ENCODE results near the gene PHF21B. TPM values are rescaled to one million over a fixed set of nuclear protein-coding genes. Genes with fewer than 3 reads are reported as not detected.
"Not testable (repeated sequence)": the region's sequence is repeated elsewhere in the genome, so short reads cannot be mapped to it uniquely, and the experiment has no call there.

The PHF21B gene
- total and polyA plus RNA-seq, 12 donors, result 0.07 to 0.98 (median 0.50) TPM; not detected in 4

DNA sequence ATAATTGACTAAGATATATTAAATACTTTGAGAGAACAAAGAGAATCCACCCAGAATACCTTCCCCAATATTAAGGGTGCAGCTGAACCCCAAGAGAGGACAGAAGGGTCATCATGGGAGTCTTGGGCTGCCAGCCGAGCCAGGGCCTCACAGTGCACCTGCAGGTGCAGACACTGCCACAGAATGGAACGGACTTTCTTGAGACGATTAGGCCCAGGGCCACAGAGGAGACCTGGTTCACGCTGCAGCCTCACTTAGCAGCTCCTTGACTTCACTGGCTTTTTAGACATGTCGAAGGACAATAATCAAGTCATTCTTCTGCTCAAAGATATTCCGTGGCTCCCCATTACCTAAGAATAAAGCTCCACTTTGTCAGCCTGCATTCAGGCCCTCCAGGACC, 100.6 kb downstream of the PHF21B start:
- Histone ChIP-seq H3K27ac (no peak overlapping the region), H3K4me1 (no peaks in the 10 kb centered on the region), H3K4me3 (no peak overlapping the region), H3K27me3 (peaks cover 0 to 6% (median 0%) of the 10 kb centered on the region in 7 donors), H3K9me3 (peaks cover 0 to 11% (median 0%) of the 10 kb centered on the region in 11 donors), H3K36me3 (no peaks in the 10 kb centered on the region)
- intact Hi-C loops (cut with DNase I), result no loop called here
- DNase-seq, result no peak
- no peak for TF ChIP-seq CTCF (IDR thresholded peaks at IDR 0.05)
- ATAC-seq, result no peak
- WGBS, 2 donors, result 86 to 89% methylated on average over 6 of the region's 6 CpGs

DNA sequence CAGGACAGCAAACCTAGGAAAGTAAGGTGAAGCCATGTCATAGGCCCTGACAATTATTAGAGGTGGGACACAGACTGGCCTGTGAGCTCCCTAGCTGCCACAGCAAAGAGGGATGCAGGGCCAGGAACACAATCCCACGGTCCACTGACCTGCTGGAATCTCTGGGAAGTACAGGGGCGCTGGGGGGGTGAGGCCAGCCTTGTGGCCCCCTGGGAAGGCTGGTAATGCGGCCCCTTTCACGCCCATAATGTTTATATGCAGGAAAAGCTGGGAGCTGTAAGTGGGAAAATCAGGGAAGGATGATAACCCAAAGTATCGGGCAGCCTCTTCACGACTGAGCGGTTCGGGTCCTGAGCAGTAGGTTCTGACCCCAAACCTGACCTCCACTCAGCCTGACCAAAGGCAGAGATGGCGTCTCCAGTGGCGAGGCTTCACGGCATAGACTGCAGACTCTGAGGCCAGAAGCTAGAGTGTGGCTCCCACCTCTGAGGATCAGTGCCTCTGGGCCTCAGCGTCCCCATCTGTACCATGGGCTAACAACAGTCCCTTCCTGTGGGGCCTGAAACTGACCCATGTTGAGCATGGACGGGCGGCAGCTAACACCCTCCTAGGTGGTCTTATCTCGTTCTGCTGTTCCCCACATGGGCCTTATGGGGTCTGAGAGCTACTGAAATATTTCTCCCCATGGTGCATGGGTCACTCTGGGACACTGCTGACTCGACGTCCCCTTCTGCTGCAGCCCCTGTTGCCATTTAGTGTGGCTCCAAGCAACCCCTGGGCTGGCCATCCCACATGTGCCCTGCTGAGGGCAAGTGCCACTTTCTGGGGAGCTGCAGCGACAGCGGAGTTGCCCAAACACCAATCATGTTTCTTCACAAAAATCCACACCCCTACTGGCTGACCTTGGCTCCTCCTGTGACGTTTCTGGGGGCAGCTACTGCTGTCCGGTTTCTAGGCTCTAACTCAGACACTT, 101.8 kb downstream of the PHF21B start:
- no peak overlapping the region for H3K4me3 ChIP-seq
- no peak for TF ChIP-seq CTCF (IDR thresholded peaks at IDR 0.05)
- peaks cover 0 to 11% (median 0%) of the 10 kb centered on the region in 11 donors for H3K9me3 ChIP-seq
- H3K36me3 ChIP-seq, result no peaks in the 10 kb centered on the region
- intact Hi-C loops (cut with DNase I), result no loop called here
- H3K4me1 ChIP-seq, result no peaks in the 10 kb centered on the region
- ATAC-seq (no peak), DNase-seq (no peak)
- WGBS, 2 donors, result 89% methylated on average over 21 of the region's 21 CpGs
- no peak overlapping the region for H3K27ac ChIP-seq
- peaks cover 0 to 3% (median 0%) of the 10 kb centered on the region in 7 donors for H3K27me3 ChIP-seq

DNA sequence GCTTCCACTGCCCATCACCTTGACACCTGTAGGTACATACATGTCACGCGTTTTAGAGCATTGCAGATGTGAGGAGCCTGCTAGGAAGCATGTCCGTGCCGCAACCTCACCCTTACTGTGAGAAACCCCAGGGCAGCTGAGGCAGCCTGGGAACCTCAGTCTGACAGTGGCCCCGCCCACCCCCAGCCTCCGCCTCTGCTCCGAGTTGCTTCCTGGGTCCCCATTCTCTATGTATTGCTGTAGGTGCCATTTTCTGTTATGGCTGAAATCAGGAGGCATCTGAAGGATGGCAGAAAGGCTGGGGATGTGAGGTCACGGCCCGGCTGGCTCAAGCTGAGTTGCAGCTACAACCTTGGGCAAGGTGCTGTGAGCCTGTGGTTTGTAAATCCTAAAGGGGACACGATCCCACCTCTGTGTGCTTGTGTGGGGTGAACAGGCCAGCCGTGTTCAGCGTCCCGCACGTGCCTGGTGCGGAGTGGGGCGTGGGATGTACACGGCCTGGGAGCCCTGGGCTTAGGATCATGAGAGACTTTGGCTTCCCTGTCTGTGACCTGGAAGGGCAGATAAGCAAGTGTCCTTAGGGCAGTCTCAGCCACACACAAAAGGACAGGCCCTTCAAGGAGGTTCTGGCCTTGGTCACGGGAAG, 102.7 kb downstream of the PHF21B start:
- Histone ChIP-seq H3K36me3 (no peaks in the 10 kb centered on the region), H3K27me3 (no peaks in the 10 kb centered on the region), H3K4me3 (no peak overlapping the region), H3K27ac (no peak overlapping the region), H3K9me3 (peaks cover 0 to 20% (median 4%) of the 10 kb centered on the region in 11 donors), H3K4me1 (no peaks in the 10 kb centered on the region)
- intact Hi-C loops (cut with DNase I), result no loop called here
- ATAC-seq, result no peak
- DNase-seq, result no peak
- 90 to 92% methylated on average over 18 of the region's 18 CpGs for WGBS, 2 donors
- no peak for TF ChIP-seq CTCF (IDR thresholded peaks at IDR 0.05)

GRCh38 chr22:44906248-44906936, 103.4 kb downstream of the PHF21B start:
- intact Hi-C loops (cut with DNase I), result no loop called here
- H3K27me3 ChIP-seq, result no peaks in the 10 kb centered on the region
- no peaks in the 10 kb centered on the region for H3K4me1 ChIP-seq
- no peak overlapping the region for H3K4me3 ChIP-seq
- H3K36me3 ChIP-seq, result no peaks in the 10 kb centered on the region
- WGBS, 2 donors, result 87 to 88% methylated on average over 21 of the region's 21 CpGs
- DNase-seq, result no peak
- no peak for TF ChIP-seq CTCF (IDR thresholded peaks at IDR 0.05)
- no peak for ATAC-seq
- H3K9me3 ChIP-seq, result peaks cover 0 to 26% (median 10%) of the 10 kb centered on the region in 11 donors
- H3K27ac ChIP-seq, result no peak overlapping the region

GRCh38 chr22:44904492-44905152, 105.2 kb downstream of the PHF21B start:
- H3K4me1 ChIP-seq; H3K27ac ChIP-seq; intact Hi-C loops (cut with DNase I); H3K27me3 ChIP-seq; DNase-seq; H3K36me3 ChIP-seq; H3K4me3 ChIP-seq: not testable (repeated sequence)
- peaks cover 0 to 33% (median 18%) of the 10 kb centered on the region in 11 donors for H3K9me3 ChIP-seq
- peak in 2 of 8 donors; percentile 41 to 79 for ATAC-seq
- WGBS, 2 donors, result 60 to 71% methylated on average over 3 of the region's 5 CpGs

DNA sequence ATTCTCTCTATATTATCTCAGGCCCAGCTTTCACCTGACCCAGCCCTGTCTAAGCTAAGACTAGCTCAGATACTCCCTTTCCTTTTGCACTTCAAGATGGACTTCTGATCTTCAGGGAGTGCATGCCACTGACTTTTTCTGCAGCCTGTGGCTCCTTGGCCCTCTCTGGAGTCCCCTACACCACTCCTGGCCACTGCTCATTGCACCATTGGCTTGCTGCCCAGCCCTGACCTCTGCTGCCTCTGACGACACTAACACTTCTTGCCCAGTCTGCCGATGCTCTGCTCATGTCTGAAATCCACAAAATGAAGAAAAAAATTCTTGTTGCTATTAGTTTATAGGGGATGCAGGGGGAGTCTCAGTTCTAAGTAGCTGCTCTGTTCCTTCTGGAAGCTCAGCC, 106.6 kb downstream of the PHF21B start:
- peak in 1 of 8 donors; percentile 59 for ATAC-seq
- H3K27me3 ChIP-seq; H3K27ac ChIP-seq; DNase-seq; H3K4me1 ChIP-seq; intact Hi-C loops (cut with DNase I); H3K4me3 ChIP-seq; H3K36me3 ChIP-seq: not testable (repeated sequence)
- H3K9me3 ChIP-seq, result peaks cover 0 to 42% (median 18%) of the 10 kb centered on the region in 11 donors
- no CpG with 5 or more reads among the region's 2 CpGs for WGBS, 2 donors

Measured in heart right ventricle (tissue), 16 donors.